Loucy (cell line): ENCODE results near the gene STXBP5.

ENCODE experiments used
- H2AFZ ChIP-seq: fragments of 200-600 bp; sonication (generic); 2 replicates; pipeline ENCODE4 v1.6.0; 2016; ENCODE audit warnings: antibody characterized with exemption, mild to moderate bottlenecking, low read length, moderate library complexity
- H3F3A ChIP-seq: fragments of 200-600 bp; 2 replicates; pipeline ENCODE4 v1.6.0; 2016; ENCODE audit warnings: antibody characterized with exemption, low read depth, mild to moderate bottlenecking
- H3K27me3 ChIP-seq: fragments of 200-600 bp; sonication (generic); 2 replicates; pipeline ENCODE4 v1.6.1; 2014; ENCODE audit warnings: low read length, mild to moderate bottlenecking; ENCODE audit not compliant: insufficient read depth, poor library complexity, severe bottlenecking
- H3K36me3 ChIP-seq: fragments of 200-600 bp; sonication (generic); 2 replicates; pipeline ENCODE4 v1.6.1; 2016; ENCODE audit warnings: low read length; ENCODE audit not compliant: insufficient read depth
- H3K4me1 ChIP-seq: fragments of 200-600 bp; sonication (generic); 2 replicates; pipeline ENCODE4 v1.5.1; 2014; ENCODE audit warnings: low read length, mild to moderate bottlenecking; ENCODE audit not compliant: insufficient read depth, poor library complexity, severe bottlenecking
- H3K4me2 ChIP-seq: fragments of 200-600 bp; sonication (generic); 2 replicates; pipeline ENCODE4 v1.6.0; 2014; ENCODE audit warnings: antibody characterized with exemption, low read length, low read depth, mild to moderate bottlenecking; ENCODE audit not compliant: poor library complexity, severe bottlenecking
- H3K4me3 ChIP-seq: fragments of 200-600 bp; sonication (generic); 2 replicates; pipeline ENCODE4 v1.5.1; 2014; ENCODE audit warnings: low read length, mild to moderate bottlenecking, mixed read lengths; ENCODE audit not compliant: poor library complexity, severe bottlenecking
- H3K79me2 ChIP-seq: fragments of 200-600 bp; sonication (generic); 2 replicates; pipeline ENCODE4 v1.6.1; 2014; ENCODE audit warnings: low read length; ENCODE audit not compliant: insufficient read depth
- H3K9ac ChIP-seq: fragments of 200-600 bp; sonication (generic); 2 replicates; pipeline ENCODE4 v1.6.0; 2014; ENCODE audit warnings: mild to moderate bottlenecking, low read depth, low read length, moderate library complexity; ENCODE audit not compliant: poor library complexity, severe bottlenecking
- H3K9me2 ChIP-seq: fragments of 200-600 bp; sonication (generic); replicated peaks from 2 replicates; pipeline ENCODE4 v1.6.1; 2016; ENCODE audit warnings: low read depth, low read length, mixed read lengths
- H3K9me3 ChIP-seq: fragments of 200-600 bp; sonication (generic); 2 replicates; pipeline ENCODE4 v1.6.1; 2014; ENCODE audit warnings: mild to moderate bottlenecking, antibody characterized with exemption, low read length, low read depth; ENCODE audit not compliant: insufficient read depth
- H4K20me1 ChIP-seq: fragments of 200-600 bp; sonication (generic); 2 replicates; pipeline ENCODE4 v1.6.0; 2014; ENCODE audit warnings: antibody characterized with exemption, low read length, mild to moderate bottlenecking; ENCODE audit not compliant: insufficient read depth, poor library complexity, severe bottlenecking
- CTCF ChIP-seq: fragments of 200-600 bp; sonication (generic); conservative IDR thresholded peaks from 2 replicates; pipeline ENCODE4 v1.5.1; 2014; ENCODE audit warnings: mild to moderate bottlenecking, antibody characterized with exemption, low read length
- EZH2phosphoT487 ChIP-seq: fragments of 200-600 bp; IDR thresholded peaks from 2 replicates; pipeline ENCODE4 v1.6.1; 2018; ENCODE audit warnings: antibody characterized with exemption, mild to moderate bottlenecking, moderate library complexity, borderline replicate concordance

STXBP5 gene

GRCh38 chr6:147211831-147212230 lies 7.6 kb downstream of the STXBP5 start:
- Histone ChIP-seq H3F3A (no peaks in the 10 kb centered on the region; the same call in 1 of the 2 replicates), H3K27me3 (no peaks in the 10 kb centered on the region), H3K4me1 (peaks cover 64% of the 10 kb centered on the region), H3K9ac (no peak overlapping the region), H3K4me3 (no peak overlapping the region), H3K79me2 (peaks cover 29% of the 10 kb centered on the region), H4K20me1 (peaks cover 20% of the 10 kb centered on the region), H2AFZ (no peak overlapping the region), H3K4me2 (no peak overlapping the region), H3K9me3 (no peaks in the 10 kb centered on the region), H3K36me3 (no peaks in the 10 kb centered on the region), H3K9me2 (no peaks in the 10 kb centered on the region)
- TF ChIP-seq EZH2phosphoT487 (no peak), CTCF (no peak)

GRCh38 chr6:147212622-147213021 lies 8.4 kb downstream of the STXBP5 start:
- no peaks in the 10 kb centered on the region for H3K27me3 ChIP-seq
- no peak for TF ChIP-seq CTCF
- no peak for TF ChIP-seq EZH2phosphoT487
- H4K20me1 ChIP-seq: peaks cover 13% of the 10 kb centered on the region
- no peaks in the 10 kb centered on the region; the same call in 1 of the 2 replicates for H3F3A ChIP-seq
- H3K4me3 ChIP-seq: no peak overlapping the region
- no peaks in the 10 kb centered on the region for H3K9me3 ChIP-seq
- H3K9me2 ChIP-seq: no peaks in the 10 kb centered on the region
- no peaks in the 10 kb centered on the region for H3K36me3 ChIP-seq
- H3K9ac ChIP-seq: no peak overlapping the region
- peak overlapping the region; percentile 7 for H3K4me2 ChIP-seq
- H3K4me1 ChIP-seq: peaks cover 59% of the 10 kb centered on the region
- peaks cover 23% of the 10 kb centered on the region for H3K79me2 ChIP-seq
- no peak overlapping the region for H2AFZ ChIP-seq

DNA sequence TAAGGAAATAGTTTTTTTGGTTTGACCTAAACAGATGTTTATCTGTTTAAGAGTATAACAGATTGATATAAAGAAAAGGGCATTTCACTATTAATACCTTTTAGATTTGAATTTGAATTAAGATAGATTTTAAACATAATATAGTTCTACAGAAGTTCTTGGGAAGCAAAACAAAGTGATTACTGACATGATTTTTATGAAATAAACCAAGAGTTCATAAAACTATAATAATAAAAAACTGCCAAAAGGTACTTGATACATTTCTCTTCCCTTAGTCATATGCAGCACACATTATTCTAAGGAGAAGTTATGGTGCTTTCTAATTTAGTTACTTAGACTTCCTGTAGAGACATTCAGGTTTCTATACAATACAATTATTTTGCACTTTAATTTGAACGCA lies 9.6 kb downstream of the STXBP5 start:
- H4K20me1 ChIP-seq: peaks cover 6% of the 10 kb centered on the region
- peaks cover 12% of the 10 kb centered on the region for H3K79me2 ChIP-seq
- no peak overlapping the region for H2AFZ ChIP-seq
- peaks cover 49% of the 10 kb centered on the region for H3K4me1 ChIP-seq
- no peaks in the 10 kb centered on the region for H3K27me3 ChIP-seq
- H3K9me2 ChIP-seq: no peaks in the 10 kb centered on the region
- H3K9ac ChIP-seq: no peak overlapping the region
- H3K4me3 ChIP-seq: no peak overlapping the region
- H3K4me2 ChIP-seq: peak overlapping the region; percentile 4
- H3K9me3 ChIP-seq: no peaks in the 10 kb centered on the region
- TF ChIP-seq CTCF (no peak), EZH2phosphoT487 (no peak)
- no peaks in the 10 kb centered on the region for H3K36me3 ChIP-seq
- no peaks in the 10 kb centered on the region; the same call in 1 of the 2 replicates for H3F3A ChIP-seq
